HK-2 (cell line): ENCODE measurements around the gene C10orf67.

Experiments used
- DNase-seq: peaks from one replicate; pipeline ENCODE4 v3.0.0-alpha.2; 2018; ENCODE audit not compliant: unreplicated experiment

C10orf67 gene

GRCh38 chr10:23199768-23200511 is 144.7 kb downstream of the C10orf67 start:
- no peak for DNase-seq

GRCh38 chr10:23198940-23199767 is 145.4 kb downstream of the C10orf67 start:
- no peak for DNase-seq

- no peak for DNase-seq
These were observed 146.0 kb downstream of the C10orf67 start for GRCh38 chr10:23198610-23198939.

DNA sequence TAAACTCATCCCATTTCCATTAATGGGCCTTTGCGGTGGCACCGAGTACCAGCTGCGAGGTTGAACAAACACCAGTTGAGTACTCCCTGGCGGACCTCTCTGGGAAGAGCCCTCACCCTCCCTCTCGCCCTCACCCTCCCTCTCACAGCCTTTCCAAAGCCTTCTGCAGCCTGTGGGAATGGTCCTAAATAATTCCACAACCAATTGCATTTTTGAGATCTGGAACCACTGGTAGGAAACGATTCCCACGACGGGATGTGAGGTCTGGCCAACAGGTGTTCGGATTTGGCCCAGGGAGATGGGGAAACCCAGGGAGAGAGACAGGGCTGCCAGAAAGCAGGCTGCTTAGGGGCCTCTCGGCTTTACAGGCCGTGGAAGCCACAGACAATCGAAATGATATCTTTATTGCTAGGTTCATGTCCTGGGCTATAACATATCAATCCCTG is 147.2 kb downstream of the C10orf67 start:
- DNase-seq, result no peak

- no peak for DNase-seq
These were observed 147.7 kb downstream of the C10orf67 start for GRCh38 chr10:23196915-23197314.

DNA sequence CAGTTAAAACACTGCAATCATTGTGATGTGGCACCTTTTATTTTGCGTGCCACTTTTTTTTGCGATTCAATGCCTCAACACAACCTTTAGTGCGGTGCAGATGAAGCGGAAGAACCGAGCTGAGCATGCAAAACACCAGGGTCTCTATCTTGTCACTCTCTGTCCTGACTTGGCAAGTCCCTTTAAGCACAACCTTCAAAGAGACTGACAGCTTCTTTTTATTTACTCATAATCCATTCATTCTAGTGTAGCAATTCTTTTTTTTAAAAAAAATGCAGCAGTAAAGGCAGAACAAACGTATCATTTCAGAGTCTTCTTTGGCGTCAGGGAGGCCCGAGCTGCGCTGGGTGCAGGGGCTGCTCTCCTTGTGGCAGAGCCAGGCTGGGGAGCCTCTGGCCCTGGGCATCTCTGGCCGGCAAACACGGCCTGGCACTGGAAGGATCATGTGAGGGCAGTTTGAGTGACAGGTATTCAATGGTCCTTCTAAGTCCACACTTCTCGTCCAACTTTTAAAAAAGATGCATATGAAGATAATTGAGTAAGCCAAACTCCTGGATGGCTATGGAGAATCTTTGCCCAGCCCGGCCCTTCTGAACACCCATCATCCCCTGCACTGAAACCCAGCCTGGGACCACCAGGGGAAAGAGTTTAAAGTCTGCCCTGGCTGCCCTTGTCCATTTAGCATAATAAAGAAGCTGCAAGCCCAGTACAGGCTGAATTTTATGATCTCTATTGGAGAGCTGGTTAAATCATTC is 148.6 kb downstream of the C10orf67 start:
- no peak for DNase-seq

GRCh38 chr10:23194966-23195845 is 149.4 kb downstream of the C10orf67 start:
- no peak for DNase-seq

DNA sequence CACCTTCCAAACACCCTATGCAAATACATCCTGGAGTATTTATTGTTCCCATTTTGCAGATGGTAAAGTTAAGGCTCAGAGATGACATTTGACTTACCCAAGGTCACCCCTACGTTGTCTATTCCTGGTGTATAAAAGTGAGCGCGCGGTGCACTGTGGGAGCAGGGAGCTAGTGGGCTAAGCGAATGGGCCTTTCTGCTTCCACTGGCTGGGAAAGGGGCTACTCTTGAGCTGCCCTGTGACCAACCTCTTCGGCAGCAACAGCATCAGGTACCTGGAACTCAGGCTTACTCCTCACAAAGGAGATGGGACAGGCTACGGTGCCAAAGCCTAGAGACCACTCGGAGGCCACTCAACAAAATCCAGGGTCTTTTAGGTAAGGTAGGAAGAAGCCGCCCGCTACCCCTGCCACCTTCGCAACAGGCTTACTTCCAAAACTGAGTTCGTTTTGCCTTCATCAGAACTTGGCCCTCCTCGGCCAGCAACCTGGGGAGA is 150.1 kb downstream of the C10orf67 start:
- no peak for DNase-seq

DNA sequence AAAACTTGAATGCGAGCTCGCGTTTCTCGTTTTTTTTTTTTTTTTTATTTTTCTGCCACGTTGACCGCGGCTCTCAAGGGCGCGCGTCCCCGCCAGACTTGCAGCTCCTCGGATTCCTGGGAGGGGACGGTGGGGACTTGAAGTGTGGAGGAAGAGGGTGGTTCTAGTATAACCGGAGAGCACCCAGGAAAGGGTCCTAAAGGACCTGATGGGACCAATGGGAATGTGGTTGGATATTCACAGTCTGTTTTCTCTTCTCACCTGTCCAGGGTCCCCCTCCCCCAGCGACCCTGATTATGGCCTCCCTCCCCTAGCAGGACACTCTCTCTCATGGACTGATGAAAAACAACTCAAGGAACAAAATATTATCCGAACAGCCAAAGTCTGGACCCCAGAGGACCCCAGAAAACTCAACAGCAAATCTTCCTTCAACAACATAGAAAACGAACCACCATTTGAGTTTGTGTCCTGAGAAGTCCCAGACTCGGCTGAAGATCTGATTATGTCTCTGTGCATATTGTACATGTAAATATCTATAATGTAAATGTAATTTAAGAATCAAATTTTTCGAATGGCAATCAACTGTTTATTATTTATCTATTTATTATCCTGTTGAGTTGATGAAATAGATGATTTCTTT is 151.0 kb downstream of the C10orf67 start:
- DNase-seq, result no peak

DNA sequence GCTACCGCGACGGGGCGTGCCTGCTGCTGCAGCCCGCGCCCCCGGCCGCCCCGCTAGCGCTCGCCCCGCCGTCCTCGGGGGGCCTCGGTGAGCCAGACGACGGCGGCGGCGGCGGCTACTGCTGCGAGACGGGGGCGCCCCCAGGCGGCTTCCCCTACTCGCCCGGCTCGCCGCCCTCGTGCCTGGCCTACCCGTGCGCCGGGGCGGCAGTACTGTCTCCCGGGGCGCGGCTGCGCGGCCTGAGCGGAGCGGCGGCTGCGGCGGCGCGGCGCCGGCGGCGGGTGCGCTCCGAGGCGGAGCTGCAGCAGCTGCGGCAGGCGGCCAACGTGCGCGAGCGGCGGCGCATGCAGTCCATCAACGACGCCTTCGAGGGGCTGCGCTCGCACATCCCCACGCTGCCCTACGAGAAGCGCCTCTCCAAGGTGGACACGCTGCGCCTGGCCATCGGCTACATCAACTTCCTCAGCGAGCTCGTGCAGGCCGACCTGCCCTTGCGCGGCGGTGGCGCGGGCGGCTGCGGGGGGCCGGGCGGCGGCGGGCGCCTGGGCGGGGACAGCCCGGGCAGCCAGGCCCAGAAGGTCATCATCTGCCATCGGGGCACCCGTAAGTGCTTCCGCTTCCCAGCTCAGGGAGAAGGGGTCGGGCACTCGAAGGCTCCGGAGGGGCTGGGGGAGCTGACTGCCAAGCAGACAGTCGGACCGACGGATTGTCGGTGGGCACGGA is 151.7 kb downstream of the C10orf67 start:
- DNase-seq, result no peak

- no peak for DNase-seq
These were observed 152.6 kb downstream of the C10orf67 start, which contains the start of gene PTF1A for GRCh38 chr10:23191764-23192711. Gene PTF1A (plus strand): TSS chr10:23192312. CDS start chr10:23192531, 219 bp downstream.

DNA sequence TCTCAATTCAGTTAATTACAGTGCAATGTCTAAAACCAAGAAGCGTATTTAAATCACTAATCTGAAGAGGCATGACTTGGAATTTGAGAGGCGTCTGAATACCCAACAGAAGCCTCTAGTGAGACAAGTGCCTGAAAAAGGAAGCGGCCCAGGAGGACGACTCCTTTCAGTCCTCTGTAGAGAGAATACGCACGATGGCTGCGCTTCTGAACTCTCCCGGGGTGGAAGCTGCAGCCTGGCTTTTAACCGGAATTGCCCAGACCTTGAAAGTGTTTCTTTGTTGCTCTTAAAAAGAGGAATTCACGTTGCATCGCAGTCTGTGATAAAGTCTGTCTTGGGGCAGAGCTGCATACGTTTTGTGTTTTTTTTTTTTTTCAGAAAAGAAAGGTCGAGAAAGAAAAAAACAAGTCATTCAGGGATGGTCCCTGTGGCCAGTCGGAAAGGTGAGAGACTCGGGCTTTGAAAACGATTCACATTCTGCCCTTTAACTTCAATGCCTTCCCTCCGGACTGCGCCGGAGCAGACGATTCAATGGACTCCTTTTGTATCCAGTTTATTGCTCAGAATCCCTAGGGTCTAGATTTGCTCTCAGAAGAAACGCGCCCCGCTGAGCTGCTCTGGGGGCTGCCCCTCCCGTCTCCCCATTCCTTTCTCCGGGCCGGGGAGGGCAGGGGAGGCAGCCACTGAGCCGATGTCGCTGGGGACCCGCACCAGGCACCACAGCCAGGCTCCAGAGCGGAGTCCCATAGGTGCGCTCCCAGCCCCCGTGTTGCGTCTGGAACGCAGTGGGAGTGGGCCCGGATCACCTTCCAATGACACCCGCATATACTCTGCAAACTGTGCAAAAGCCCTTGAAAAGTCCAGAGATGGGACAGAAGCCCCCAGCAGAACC is 153.5 kb downstream of the C10orf67 start:
- DNase-seq, result no peak

- no peak for DNase-seq
These were observed 155.6 kb downstream of the C10orf67 start for GRCh38 chr10:23189024-23189423.

GRCh38 chr10:23187155-23187554 is 157.4 kb downstream of the C10orf67 start:
- no peak for DNase-seq

- no peak for DNase-seq
These were observed 157.9 kb downstream of the C10orf67 start for GRCh38 chr10:23186697-23187096.

DNA sequence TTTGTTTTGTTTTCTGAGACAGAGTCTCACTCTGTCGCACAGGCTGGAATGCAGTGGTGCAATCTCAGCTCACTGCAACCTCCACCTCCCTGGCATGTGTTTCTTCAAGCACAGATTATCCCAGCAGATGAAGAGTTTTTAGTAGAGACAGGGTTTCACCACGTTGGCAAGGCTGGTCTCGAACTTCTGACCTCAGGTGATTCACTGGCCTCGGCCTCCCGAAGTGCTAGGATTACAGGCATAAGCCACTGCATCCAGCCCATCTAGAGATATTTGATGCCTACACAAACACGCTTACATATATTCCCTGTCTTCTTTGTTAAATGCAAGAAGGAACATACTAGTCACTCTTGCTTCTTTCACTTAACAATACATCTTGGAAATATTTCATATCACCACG is 158.4 kb downstream of the C10orf67 start:
- no peak for DNase-seq

GRCh38 chr10:23174977-23175512 is 169.6 kb downstream of the C10orf67 start:
- no peak for DNase-seq
